Measurements from ENCODE around the gene CYP1A2. TPM values are rescaled to one million over a fixed set of nuclear protein-coding genes. Genes with fewer than 3 reads are reported as not detected.

Gene CYP1A2
- total and polyA plus RNA-seq, 2 of the 13 experiments (the other 11 are each of a cell fraction or from before 2014, with no cell fraction given) = 0.07 TPM; not detected in 1

- ATAC-seq (no peak), FAIRE-seq (no peak), DNase-seq (ENCODE audit: low spot score) (no peak)
- in situ Hi-C loops (cut with HindIII; ENCODE audit: extremely low pct_ligation_motif_present, low pct_unique_long_range_greater_than_20kb) (no loop called here), intact Hi-C loops (cut with micrococcal nuclease; ENCODE audit: unreplicated experiment) (no loop called here)
- POLR2A ChIA-PET = no interaction called here
- no peak for TF ChIP-seq ERF (CRISPR knock-in tag; IDR thresholded peaks at IDR 0.05)
- Histone ChIP-seq H4K20me1 (ENCODE audit: insufficient read depth, low read length) (no peaks in the 10 kb centered on the region), H3K9ac (ENCODE audit: insufficient read depth, low read depth, low read length) (no peak overlapping the region), H3K4me3 (replicated peaks in 1 of 3; ENCODE audit: insufficient read depth in 1 of 3, low read depth in 2 of 3, low read length in 3 of 3) (no peak overlapping the region), H3K27me3 (ENCODE audit: control insufficient read depth in 1 of 2, insufficient read depth in 2 of 2, low read length in 2 of 2) (no peaks in the 10 kb centered on the region), H3K27ac (ENCODE audit: extremely low read length, insufficient read depth, low read length) (peak overlapping the region; percentile 2), H2AFZ (ENCODE audit: low read length) (no peak overlapping the region), H3K36me3 (replicated peaks in 1 of 2; ENCODE audit: control insufficient read depth in 1 of 2, insufficient read depth in 2 of 2, low read length in 2 of 2) (no peaks in the 10 kb centered on the region), H3K9me3 (ENCODE audit: low read length) (no peaks in the 10 kb centered on the region), H3K4me2 (ENCODE audit: low read depth, low read length) (no peak overlapping the region), H3K4me1 (ENCODE audit: insufficient read depth, low read length) (peaks cover 63% of the 10 kb centered on the region), H3K79me2 (ENCODE audit: insufficient read depth, low read length) (no peaks in the 10 kb centered on the region)
- no TSS peak for BruUV-seq (replicated peaks)
- CTCF ChIA-PET (ENCODE audit: low intra/inter-chr PET ratio, low total read pairs) = no interaction called here
- WGBS (ENCODE audit: low lambda C conversion rate) = 100% methylated on average over 5 of the region's 5 CpGs
These were observed 15.8 kb upstream of the CYP1A2 start for GRCh38 chr15:74732846-74733245.

GRCh38 chr15:74733269-74733668 is 15.4 kb upstream of the CYP1A2 start:
- DNase-seq (ENCODE audit: low spot score) (no peak), ATAC-seq (no peak), FAIRE-seq (no peak)
- no peak overlapping the region for H3K4me2 ChIP-seq (ENCODE audit: low read depth, low read length)
- no peaks in the 10 kb centered on the region for H3K9me3 ChIP-seq (ENCODE audit: low read length)
- in situ Hi-C loops (cut with HindIII; ENCODE audit: extremely low pct_ligation_motif_present, low pct_unique_long_range_greater_than_20kb) = no loop called here
- no peaks in the 10 kb centered on the region for H3K27me3 ChIP-seq (ENCODE audit: control insufficient read depth in 1 of 2, insufficient read depth in 2 of 2, low read length in 2 of 2)
- CTCF ChIA-PET (ENCODE audit: low intra/inter-chr PET ratio, low total read pairs) = no interaction called here
- no peak overlapping the region for H3K27ac ChIP-seq (ENCODE audit: extremely low read length, insufficient read depth, low read length)
- H3K4me1 ChIP-seq (ENCODE audit: insufficient read depth, low read length) = peaks cover 59% of the 10 kb centered on the region
- H3K79me2 ChIP-seq (ENCODE audit: insufficient read depth, low read length) = no peaks in the 10 kb centered on the region
- POLR2A ChIA-PET = no interaction called here
- no TSS peak for BruUV-seq (replicated peaks)
- H3K36me3 ChIP-seq (replicated peaks in 1 of 2; ENCODE audit: control insufficient read depth in 1 of 2, insufficient read depth in 2 of 2, low read length in 2 of 2) = no peaks in the 10 kb centered on the region
- WGBS (ENCODE audit: low lambda C conversion rate) = 98% methylated on average over 3 of the region's 3 CpGs
- H3K9ac ChIP-seq (ENCODE audit: insufficient read depth, low read depth, low read length) = no peak overlapping the region
- H3K4me3 ChIP-seq (replicated peaks in 1 of 3; ENCODE audit: insufficient read depth in 1 of 3, low read depth in 2 of 3, low read length in 3 of 3) = no peak overlapping the region
- intact Hi-C loops (cut with micrococcal nuclease; ENCODE audit: unreplicated experiment) = no loop called here
- no peak overlapping the region for H2AFZ ChIP-seq (ENCODE audit: low read length)
- no peaks in the 10 kb centered on the region for H4K20me1 ChIP-seq (ENCODE audit: insufficient read depth, low read length)
- TF ChIP-seq THAP9 (CRISPR knock-in tag; IDR thresholded peaks at IDR 0.05; ENCODE audit: borderline replicate concordance) (no peak), SNAPC4 (CRISPR knock-in tag; IDR thresholded peaks at IDR 0.05) (no peak), SKIL (CRISPR knock-in tag; IDR thresholded peaks at IDR 0.05; ENCODE audit: borderline replicate concordance) (no peak), ZFY (CRISPR knock-in tag; IDR thresholded peaks at IDR 0.05) (no peak), MAF1 (CRISPR knock-in tag; IDR thresholded peaks at IDR 0.05; ENCODE audit: borderline replicate concordance) (no peak), ZNF121 (CRISPR knock-in tag; IDR thresholded peaks at IDR 0.05) (no peak), ZBTB7A (CRISPR knock-in tag; IDR thresholded peaks at IDR 0.05) (no peak)
